ENCODE results near the gene UNK.

DNA sequence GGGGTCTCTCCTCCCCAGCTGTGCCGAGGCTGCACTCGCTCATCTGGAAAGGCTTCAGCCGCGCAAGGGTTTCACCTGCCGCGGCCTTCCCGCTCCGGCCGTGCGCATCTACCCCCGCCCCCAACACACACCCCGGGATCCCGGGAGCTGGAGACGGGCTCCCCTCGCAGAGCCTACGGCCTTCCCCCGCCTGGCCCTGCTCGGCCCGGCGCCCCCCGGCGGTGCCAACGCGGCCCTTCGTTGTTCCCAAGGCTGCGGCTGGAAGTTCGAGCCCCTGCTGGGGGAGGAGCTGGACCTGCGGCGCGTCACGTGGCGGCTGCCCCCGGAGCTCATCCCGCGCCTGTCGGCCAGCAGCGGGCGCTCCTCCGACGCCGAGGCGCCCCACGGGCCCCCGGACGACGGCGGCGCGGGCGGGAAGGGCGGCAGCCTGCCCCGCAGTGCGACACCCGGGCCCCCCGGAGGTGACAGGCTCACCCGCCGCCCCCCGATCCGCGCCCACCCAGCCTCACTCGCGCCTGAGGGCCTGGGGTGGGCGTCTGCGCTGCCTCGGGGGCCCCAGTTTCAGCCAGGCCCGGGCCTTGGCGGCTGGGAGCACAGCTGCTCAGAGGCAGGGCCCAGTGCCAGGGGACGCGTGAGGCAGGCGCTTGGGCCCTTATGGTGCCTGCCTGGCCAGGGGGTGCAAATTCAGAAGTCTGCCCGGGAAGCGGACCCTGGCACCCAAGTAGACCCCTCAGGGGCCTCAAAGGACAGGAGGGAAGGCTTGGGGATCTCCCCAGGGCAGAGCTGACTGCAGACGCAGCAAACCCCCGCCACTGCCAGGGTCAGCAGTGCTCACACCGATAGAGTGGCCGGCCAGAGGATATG is 30.9 kb upstream of the UNK start:
- TF ChIP-seq, protein P1, sequence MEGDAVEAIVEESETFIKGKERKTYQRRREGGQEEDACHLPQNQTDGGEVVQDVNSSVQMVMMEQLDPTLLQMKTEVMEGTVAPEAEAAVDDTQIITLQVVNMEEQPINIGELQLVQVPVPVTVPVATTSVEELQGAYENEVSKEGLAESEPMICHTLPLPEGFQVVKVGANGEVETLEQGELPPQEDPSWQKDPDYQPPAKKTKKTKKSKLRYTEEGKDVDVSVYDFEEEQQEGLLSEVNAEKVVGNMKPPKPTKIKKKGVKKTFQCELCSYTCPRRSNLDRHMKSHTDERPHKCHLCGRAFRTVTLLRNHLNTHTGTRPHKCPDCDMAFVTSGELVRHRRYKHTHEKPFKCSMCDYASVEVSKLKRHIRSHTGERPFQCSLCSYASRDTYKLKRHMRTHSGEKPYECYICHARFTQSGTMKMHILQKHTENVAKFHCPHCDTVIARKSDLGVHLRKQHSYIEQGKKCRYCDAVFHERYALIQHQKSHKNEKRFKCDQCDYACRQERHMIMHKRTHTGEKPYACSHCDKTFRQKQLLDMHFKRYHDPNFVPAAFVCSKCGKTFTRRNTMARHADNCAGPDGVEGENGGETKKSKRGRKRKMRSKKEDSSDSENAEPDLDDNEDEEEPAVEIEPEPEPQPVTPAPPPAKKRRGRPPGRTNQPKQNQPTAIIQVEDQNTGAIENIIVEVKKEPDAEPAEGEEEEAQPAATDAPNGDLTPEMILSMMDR (IDR thresholded peaks at IDR 0.05), result no peak; the same call in 1 of the 2 replicates
- no peak for TF ChIP-seq POLR2AphosphoS5 (IDR thresholded peaks at IDR 0.05; ENCODE audit: low read depth, low read length)
- no peak for TF ChIP-seq SIN3A (IDR thresholded peaks at IDR 0.05; ENCODE audit: borderline replicate concordance, insufficient read depth, low read depth, low read length)

Measured in Panc1 (cell line).